Measurements from ENCODE around the gene HERC2. TPM values are rescaled to one million over a fixed set of nuclear protein-coding genes. Genes with fewer than 3 reads are reported as not detected.
A peak's percentile ranks its signal among the peaks of the same experiment; 100 is the strongest.

Gene HERC2
- total and polyA plus RNA-seq, 4 donors, result 17.9 to 76.0 (median 39.8) TPM

GRCh38 chr15:28114114-28114455 is 207.9 kb downstream of the HERC2 start:
- no peak for TF ChIP-seq CTCF (IDR thresholded peaks at IDR 0.05; ENCODE audit: control extremely low read depth, extremely low read depth)
- DNase-seq (no peak), ATAC-seq (ENCODE audit: insufficient read depth, low FRiP score) (no peak)
- peaks cover 0 to 18% (median 0%) of the 10 kb centered on the region in 5 donors for H3K4me1 ChIP-seq (ENCODE audit: control insufficient read depth in 5 of 5, insufficient read depth in 5 of 5, low read length in 5 of 5)
- no peak overlapping the region for H3K4me3 ChIP-seq
- H3K9ac ChIP-seq (ENCODE audit: insufficient read depth in 1 of 2, low read length in 2 of 2), result no peak overlapping the region
- H3K9me3 ChIP-seq (ENCODE audit: control insufficient read depth in 4 of 4, insufficient read depth in 3 of 4, low read length in 3 of 4), result no peaks in the 10 kb centered on the region
- no peaks in the 10 kb centered on the region for H3K27me3 ChIP-seq (ENCODE audit: control insufficient read depth in 3 of 3, insufficient read depth in 3 of 3, low read length in 2 of 3)
- WGBS, 2 donors, result 95 to 97% methylated on average over 4 of the region's 4 CpGs
- no peak overlapping the region for H3K27ac ChIP-seq (ENCODE audit: low read depth in 1 of 2, low read length in 1 of 2)
- peaks cover 15 to 64% (median 45%) of the 10 kb centered on the region in 4 donors for H3K36me3 ChIP-seq (ENCODE audit: control insufficient read depth in 4 of 4, insufficient read depth in 4 of 4, low read length in 4 of 4)

- Histone ChIP-seq H3K4me3 (no peak overlapping the region), H3K27ac (ENCODE audit: low read depth in 1 of 2, low read length in 1 of 2) (no peak overlapping the region), H3K9ac (ENCODE audit: insufficient read depth in 1 of 2, low read length in 2 of 2) (no peak overlapping the region), H3K9me3 (ENCODE audit: control insufficient read depth in 4 of 4, insufficient read depth in 3 of 4, low read length in 3 of 4) (no peaks in the 10 kb centered on the region), H3K4me1 (ENCODE audit: control insufficient read depth in 5 of 5, insufficient read depth in 5 of 5, low read length in 5 of 5) (peaks cover 0 to 18% (median 0%) of the 10 kb centered on the region in 5 donors), H3K27me3 (ENCODE audit: control insufficient read depth in 3 of 3, insufficient read depth in 3 of 3, low read length in 2 of 3) (no peaks in the 10 kb centered on the region), H3K36me3 (ENCODE audit: control insufficient read depth in 4 of 4, insufficient read depth in 4 of 4, low read length in 4 of 4) (peaks cover 15 to 64% (median 43%) of the 10 kb centered on the region in 4 donors)
- DNase-seq (peak in 1 of 3 donors; percentile 33), ATAC-seq (ENCODE audit: insufficient read depth, low FRiP score) (no peak)
- WGBS, 2 donors, result 93 to 94% methylated on average over 23 of the region's 23 CpGs
- no peak for TF ChIP-seq CTCF (IDR thresholded peaks at IDR 0.05; ENCODE audit: control extremely low read depth, extremely low read depth)
Measured at GRCh38 chr15:28113394-28114113, 208.4 kb downstream of the HERC2 start.

GRCh38 chr15:28112962-28113361 is 209.0 kb downstream of the HERC2 start:
- no peak for TF ChIP-seq CTCF (IDR thresholded peaks at IDR 0.05; ENCODE audit: control extremely low read depth, extremely low read depth)
- Histone ChIP-seq H3K27ac (ENCODE audit: low read depth in 1 of 2, low read length in 1 of 2) (no peak overlapping the region), H3K27me3 (ENCODE audit: control insufficient read depth in 3 of 3, insufficient read depth in 3 of 3, low read length in 2 of 3) (no peaks in the 10 kb centered on the region), H3K9me3 (ENCODE audit: control insufficient read depth in 4 of 4, insufficient read depth in 3 of 4, low read length in 3 of 4) (no peaks in the 10 kb centered on the region), H3K9ac (ENCODE audit: insufficient read depth in 1 of 2, low read length in 2 of 2) (no peak overlapping the region), H3K4me1 (ENCODE audit: control insufficient read depth in 5 of 5, insufficient read depth in 5 of 5, low read length in 5 of 5) (peaks cover 0 to 18% (median 0%) of the 10 kb centered on the region in 5 donors), H3K36me3 (ENCODE audit: control insufficient read depth in 4 of 4, insufficient read depth in 4 of 4, low read length in 4 of 4) (peaks cover 15 to 60% (median 41%) of the 10 kb centered on the region in 4 donors), H3K4me3 (no peak overlapping the region)
- no peak for ATAC-seq (ENCODE audit: insufficient read depth, low FRiP score)
- no peak for DNase-seq
- 97% methylated on average over 26 of the region's 26 CpGs for WGBS, 2 donors
